IMR-90 (cell line): ENCODE results near the gene ZNF765. TPM values are rescaled to one million over a fixed set of nuclear protein-coding genes. Genes with fewer than 3 reads are reported as not detected.

Experiments used
- ATAC-seq: fragments of 200-7000 bp; cut with Tn5 transposase; 2 replicates; pipeline ENCODE4 v1.9.1; 2020; ENCODE audit warnings: low read depth, mild to moderate bottlenecking, moderate library complexity
- BruUV-seq: library from RNA; stranded (reverse); fragments of 400-500 nt; replicated peaks from 2 replicates; lab custom pipeline; 2021; lab: Mats Ljungman, UMichigan
- CTCF ChIA-PET: fragments of 300-600 bp; formaldehyde crosslinking; extraction: SDS; loops from one replicate; lab custom pipeline; 2021; ENCODE audit warnings: antibody characterized with exemption; lab: Yijun Ruan, JAX
- POLR2A ChIA-PET: fragments of 300-600 bp; sonication (Branson Sonifier 250); formaldehyde crosslinking; loops from one replicate; lab custom pipeline; 2022; ENCODE audit warnings: antibody characterized with exemption; ENCODE audit not compliant: unreplicated experiment; lab: Charles Lee
- DNase-seq: peaks from one replicate; pipeline ENCODE4 v3.0.0; 2013
- H2AFZ ChIP-seq: replicated peaks from 2 replicates; pipeline ENCODE3; 2013; ENCODE audit warnings: low read length, mild to moderate bottlenecking; ENCODE audit not compliant: poor library complexity
- H2AK5ac ChIP-seq: 2 replicates; pipeline ENCODE4 v1.6.1; 2013; ENCODE audit warnings: low read depth, low read length, inconsistent platforms
- H2AK9ac ChIP-seq: replicated peaks from 2 replicates; pipeline ENCODE3; 2013; ENCODE audit warnings: mild to moderate bottlenecking, low read depth, low read length, moderate library complexity; ENCODE audit not compliant: poor library complexity
- H2BK120ac ChIP-seq: 2 replicates; pipeline ENCODE4 v1.6.1; 2013; ENCODE audit warnings: low read depth, low read length, inconsistent platforms
- H2BK15ac ChIP-seq: 3 replicates; pipeline ENCODE4 v1.6.1; 2013; ENCODE audit warnings: low read depth, low read length, inconsistent platforms
- H2BK20ac ChIP-seq: 2 replicates; pipeline ENCODE4 v1.6.1; 2013; ENCODE audit warnings: low read depth, mild to moderate bottlenecking, inconsistent platforms, low read length, moderate library complexity
- H2BK5ac ChIP-seq: 2 replicates; pipeline ENCODE4 v1.6.1; 2013; ENCODE audit warnings: mild to moderate bottlenecking, low read depth, low read length, inconsistent platforms; ENCODE audit not compliant: poor library complexity, severe bottlenecking
- H3K14ac ChIP-seq: replicated peaks from 2 replicates; pipeline ENCODE4 v1.6.1; 2013; ENCODE audit warnings: low read depth, low read length, inconsistent platforms
- H3K18ac ChIP-seq: 2 replicates; pipeline ENCODE4 v1.6.1; 2013; ENCODE audit warnings: low read depth, low read length, control low read depth
- H3K23ac ChIP-seq: 2 replicates; pipeline ENCODE4 v1.6.1; 2013; ENCODE audit warnings: low read depth, low read length, inconsistent platforms
- H3K27ac ChIP-seq: 2 replicates; pipeline ENCODE4 v1.5.1; 2013; ENCODE audit warnings: mild to moderate bottlenecking, control low read depth, low read length; ENCODE audit not compliant: insufficient read depth
- H3K27me3 ChIP-seq: 2 replicates; pipeline ENCODE4 v1.6.1; 2013; ENCODE audit warnings: low read length; ENCODE audit not compliant: control insufficient read depth, insufficient read depth
- H3K36me3 ChIP-seq: 2 replicates; pipeline ENCODE4 v1.6.1; 2013; ENCODE audit warnings: low read length, mixed read lengths; ENCODE audit not compliant: control insufficient read depth, insufficient read depth
- H3K4ac ChIP-seq: 2 replicates; pipeline ENCODE4 v1.6.1; 2013; ENCODE audit warnings: low read depth, low read length, inconsistent platforms
- H3K4me1 ChIP-seq: 2 replicates; pipeline ENCODE4 v1.6.1; 2013; ENCODE audit warnings: low read length, mixed read lengths; ENCODE audit not compliant: control insufficient read depth, insufficient read depth
- H3K4me2 ChIP-seq: 2 replicates; pipeline ENCODE4 v1.6.1; 2013; ENCODE audit warnings: low read depth, mild to moderate bottlenecking, control low read depth, low read length, moderate library complexity
- H3K4me3 ChIP-seq: 2 replicates; pipeline ENCODE4 v1.5.1; 2013; ENCODE audit warnings: low read depth, mild to moderate bottlenecking, control low read depth, low read length, moderate library complexity; ENCODE audit not compliant: insufficient read depth
- H3K56ac ChIP-seq: 2 replicates; pipeline ENCODE4 v1.6.1; 2013; ENCODE audit warnings: low read length, inconsistent platforms; ENCODE audit not compliant: insufficient read depth; ENCODE audit errors: extremely low read depth
- H3K79me1 ChIP-seq, 2 experiments: 2 replicates each; pipeline ENCODE4 v1.6.1; 2013; ENCODE audit warnings: low read length in 2 of 2, inconsistent platforms in 1 of 2, low read depth in 1 of 2
- H3K9ac ChIP-seq: 2 replicates; pipeline ENCODE4 v1.6.1; 2013; ENCODE audit warnings: low read depth, low read length, control low read depth
- H3K9me1 ChIP-seq: 2 replicates; pipeline ENCODE4 v1.6.1; 2013; ENCODE audit warnings: low read length, inconsistent platforms; ENCODE audit not compliant: insufficient read depth
- H3K9me3 ChIP-seq: 2 replicates; pipeline ENCODE4 v1.6.1; 2013; ENCODE audit warnings: low read length; ENCODE audit not compliant: control insufficient read depth, insufficient read depth
- H4K20me1 ChIP-seq: 2 replicates; pipeline ENCODE4 v1.6.1; 2013; ENCODE audit warnings: low read length, inconsistent platforms; ENCODE audit not compliant: insufficient read depth
- H4K5ac ChIP-seq: 2 replicates; pipeline ENCODE4 v1.6.1; 2013; ENCODE audit warnings: mild to moderate bottlenecking, low read depth, low read length, control low read depth
- H4K8ac ChIP-seq, 2 experiments: 2 replicates each; pipeline ENCODE4 v1.6.1; 2013; ENCODE audit warnings: low read depth in 2 of 2, low read length in 2 of 2, control low read depth in 1 of 2, inconsistent platforms in 1 of 2
- H4K91ac ChIP-seq: 2 replicates; pipeline ENCODE4 v1.6.1; 2013; ENCODE audit warnings: low read depth, low read length, inconsistent platforms; ENCODE audit not compliant: insufficient read depth
- BHLHE40 ChIP-seq: fragments of 150-350 bp; IDR thresholded peaks from 2 replicates; pipeline ENCODE4 v1.6.1; 2016; ENCODE audit warnings: mild to moderate bottlenecking, low read depth, low read length
- CEBPB ChIP-seq: IDR thresholded peaks from 2 replicates; pipeline ENCODE4 v1.6.1; 2012; ENCODE audit warnings: low read depth, low read length, improper control_type of control experiment
- CHD1 ChIP-seq: IDR thresholded peaks from 2 replicates; pipeline ENCODE4 v1.6.1; 2012; ENCODE audit warnings: low read depth, low read length, improper control_type of control experiment
- ELK1 ChIP-seq: fragments of 150-350 bp; IDR thresholded peaks from 2 replicates; pipeline ENCODE4 v1.6.1; 2016; ENCODE audit warnings: low read depth, mild to moderate bottlenecking, low read length, moderate library complexity, borderline replicate concordance
- FOS ChIP-seq: fragments of 150-350 bp; IDR thresholded peaks from 2 replicates; pipeline ENCODE4 v1.6.1; 2016; ENCODE audit warnings: low read depth, low read length
- MAFK ChIP-seq: IDR thresholded peaks from 2 replicates; pipeline ENCODE4 v1.6.1; 2012; ENCODE audit warnings: low read depth, low read length, improper control_type of control experiment
- MAZ ChIP-seq: IDR thresholded peaks from 2 replicates; pipeline ENCODE4 v1.6.1; 2012; ENCODE audit warnings: low read depth, mild to moderate bottlenecking, low read length, improper control_type of control experiment, moderate library complexity, borderline replicate concordance
- MXI1 ChIP-seq: IDR thresholded peaks from 2 replicates; pipeline ENCODE4 v1.6.1; 2012; ENCODE audit warnings: low read depth, mild to moderate bottlenecking, low read length, moderate library complexity, borderline replicate concordance
- RAD21 ChIP-seq: IDR thresholded peaks from 2 replicates; pipeline ENCODE4 v1.6.1; 2012; ENCODE audit warnings: low read length, improper control_type of control experiment
- RFX5 ChIP-seq: IDR thresholded peaks from 2 replicates; pipeline ENCODE4 v1.8.0; 2012; ENCODE audit warnings: low read depth, mild to moderate bottlenecking, low read length, moderate library complexity
- SMC3 ChIP-seq: fragments of 150-350 bp; IDR thresholded peaks from 2 replicates; pipeline ENCODE4 v1.6.1; 2016; ENCODE audit warnings: low read depth, mild to moderate bottlenecking, antibody characterized with exemption, low read length, moderate library complexity
- USF2 ChIP-seq: fragments of 150-350 bp; IDR thresholded peaks from 2 replicates; pipeline ENCODE4 v1.6.1; 2017; ENCODE audit warnings: mild to moderate bottlenecking, antibody characterized with exemption, low read length, low read depth
- WGBS, 2 experiments: methylation state at CpG; one replicate each; pipeline versions ENCODE4 v1.1.5 to v1.1.7; 2013; ENCODE audit warnings: missing lambda C conversion rate in 2 of 2; ENCODE audit not compliant: insufficient read length in 1 of 2; ENCODE audit errors: extremely low coverage in 2 of 2; 5-methylcytosine and 5-hydroxymethylcytosine counted together
- dilution Hi-C: fragments of 300-500 bp; cut with HindIII; formaldehyde crosslinking; loops from one replicate; pipeline ENCODE4 v1.14.3; 2018; ENCODE audit warnings: low sequenced_read_pairs; ENCODE audit not compliant: unreplicated experiment
- in situ Hi-C: fragments of 300-500 bp; cut with MboI; formaldehyde crosslinking; loops from 3 replicates; pipeline ENCODE4 v1.14.3; 2019; ENCODE audit warnings: low sequenced_read_pairs, inconsistent platforms, mixed read lengths
- intact Hi-C: fragments of 100-400 bp; cut with micrococcal nuclease; formaldehyde crosslinking; loops from 2 replicates; pipeline ENCODE4 v1.10.0; 2022
- polyA plus RNA-seq, 3 experiments: library from polyadenylated mRNA; depleted of rRNA; stranded (reverse); fragments of >200 nt; gene quantifications; 2 replicates each; pipeline ENCODE4 v1.2.3, GENCODE V29; 2012; ENCODE audit warnings: low replicate concordance in 1 of 3
- total RNA-seq: library from RNA; depleted of rRNA; stranded (reverse); fragments of >200 nt; gene quantifications from 2 replicates; pipeline ENCODE4 v1.2.3, GENCODE V29; 2012

ZNF765 gene
- total and polyA plus RNA-seq, 2 of the 4 experiments (the other 2 are of a cell fraction), result 2.3 to 18.1 TPM

DNA sequence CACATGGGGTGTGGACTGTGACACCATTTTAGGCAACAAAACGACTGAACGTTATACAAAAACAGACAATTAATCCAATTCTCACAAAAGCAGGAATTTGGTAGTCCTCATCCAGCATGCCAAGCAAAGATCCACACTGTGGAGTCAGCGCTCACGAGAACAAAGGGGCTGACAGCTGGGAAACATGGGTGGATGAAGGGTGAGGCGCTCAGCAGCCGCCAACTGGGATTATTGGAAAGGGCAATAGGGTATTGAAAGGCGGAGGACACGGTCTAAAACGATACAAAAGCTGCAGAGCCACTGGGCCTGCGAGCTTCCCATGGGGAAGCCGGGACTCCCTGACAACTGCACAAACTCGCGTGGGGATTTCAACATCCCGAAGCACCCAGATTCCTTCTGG lies 67.9 kb downstream of the ZNF765 start:
- in situ Hi-C loops (no loop called here), dilution Hi-C loops (no loop called here), intact Hi-C loops (no loop called here)
- Histone ChIP-seq H3K4me3 (no peak overlapping the region), H2AK9ac (no peak overlapping the region), H4K5ac (no peak overlapping the region), H3K18ac (no peak overlapping the region), H3K14ac (no peak overlapping the region), H3K4me1 (no peaks in the 10 kb centered on the region), H2BK120ac (no peak overlapping the region), H3K23ac (no peak overlapping the region), H4K20me1 (no peaks in the 10 kb centered on the region), H2BK5ac (no peak overlapping the region), H3K4me2 (0 out of 2 replicates have a peak overlapping the region, but pooled peaks have one; percentile 36), H2BK20ac (no peak overlapping the region), H2AK5ac (no peak overlapping the region), H3K9me3 (peaks cover 10% of the 10 kb centered on the region), H3K36me3 (0 out of 2 replicates have a peak, but pooled peaks cover 2% of the 10 kb centered on the region), H2AFZ (peak overlapping the region; percentile 39), H3K27me3 (no peaks in the 10 kb centered on the region), H2BK15ac (no peak overlapping the region), H3K56ac (no peak overlapping the region), H3K27ac (no peak overlapping the region), H4K91ac (no peak overlapping the region), H3K9me1 (no peaks in the 10 kb centered on the region), H3K79me1 (no peaks in the 10 kb centered on the region), H3K4ac (no peak overlapping the region), H3K9ac (no peak overlapping the region), H4K8ac (no peak overlapping the region)
- TF ChIP-seq CHD1 (no peak), MAFK (no peak), MAZ (no peak), ELK1 (no peak), RFX5 (no peak), FOS (no peak), SMC3 (no peak), RAD21 (no peak), MXI1 (no peak), USF2 (no peak), CEBPB (no peak), BHLHE40 (no peak)
- WGBS, 2 experiments, result 33% methylated on average over 6 of the region's 14 CpGs; no CpG with 5 or more reads in 1 of the 2 experiments
- BruUV-seq, result no TSS peak
- ATAC-seq (no peak), DNase-seq (no peak)
- POLR2A ChIA-PET, result no interaction called here
- CTCF ChIA-PET, result no interaction called here
